Measurements from ENCODE around the gene WWOX. TPM values are rescaled to one million over a fixed set of nuclear protein-coding genes. Genes with fewer than 3 reads are reported as not detected.

The WWOX gene
- total RNA-seq, 1 donor from 2014 or later = 18.6 TPM

- no peak for DNase-seq (ENCODE audit: low spot score)
- H3K4me1 Mint-ChIP-seq (ENCODE audit: unreplicated experiment) = peaks cover 5% of the 10 kb centered on the region
- H3K9me3 Mint-ChIP-seq (ENCODE audit: unreplicated experiment) = no peaks in the 10 kb centered on the region
- H3K27me3 Mint-ChIP-seq (ENCODE audit: unreplicated experiment) = no peaks in the 10 kb centered on the region
- H3K27ac Mint-ChIP-seq (ENCODE audit: unreplicated experiment) = no peak overlapping the region
- no peak for TF ChIP-seq CTCF (IDR thresholded peaks at IDR 0.05; ENCODE audit: unreplicated experiment)
- H3K4me3 Mint-ChIP-seq (ENCODE audit: unreplicated experiment) = no peak overlapping the region
- no peaks in the 10 kb centered on the region for H3K36me3 Mint-ChIP-seq (ENCODE audit: low read depth, unreplicated experiment)
These were observed 903.7 kb downstream of the WWOX start for GRCh38 chr16:79003026-79003609.

GRCh38 chr16:79004309-79004708 lies 904.9 kb downstream of the WWOX start:
- Mint-ChIP-seq H3K27me3 (ENCODE audit: unreplicated experiment) (no peaks in the 10 kb centered on the region), H3K27ac (ENCODE audit: unreplicated experiment) (no peak overlapping the region), H3K36me3 (ENCODE audit: low read depth, unreplicated experiment) (no peaks in the 10 kb centered on the region), H3K4me3 (ENCODE audit: unreplicated experiment) (no peak overlapping the region), H3K4me1 (ENCODE audit: unreplicated experiment) (peaks cover 5% of the 10 kb centered on the region), H3K9me3 (ENCODE audit: unreplicated experiment) (no peaks in the 10 kb centered on the region)
- DNase-seq (ENCODE audit: low spot score) = no peak
- TF ChIP-seq CTCF (IDR thresholded peaks at IDR 0.05; ENCODE audit: unreplicated experiment) = no peak

- no peak for DNase-seq (ENCODE audit: low spot score)
- Mint-ChIP-seq H3K4me1 (ENCODE audit: unreplicated experiment) (peaks cover 5% of the 10 kb centered on the region), H3K9me3 (ENCODE audit: unreplicated experiment) (no peaks in the 10 kb centered on the region), H3K27me3 (ENCODE audit: unreplicated experiment) (no peaks in the 10 kb centered on the region), H3K36me3 (ENCODE audit: low read depth, unreplicated experiment) (no peaks in the 10 kb centered on the region), H3K4me3 (ENCODE audit: unreplicated experiment) (no peak overlapping the region), H3K27ac (ENCODE audit: unreplicated experiment) (no peak overlapping the region)
- TF ChIP-seq CTCF (IDR thresholded peaks at IDR 0.05; ENCODE audit: unreplicated experiment) = no peak
These were observed 905.6 kb downstream of the WWOX start for GRCh38 chr16:79005096-79005495.

- no peaks in the 10 kb centered on the region for H3K36me3 Mint-ChIP-seq (ENCODE audit: low read depth, unreplicated experiment)
- H3K9me3 Mint-ChIP-seq (ENCODE audit: unreplicated experiment) = no peaks in the 10 kb centered on the region
- no peak for DNase-seq (ENCODE audit: low spot score)
- H3K4me3 Mint-ChIP-seq (ENCODE audit: unreplicated experiment) = no peak overlapping the region
- H3K27ac Mint-ChIP-seq (ENCODE audit: unreplicated experiment) = no peak overlapping the region
- H3K4me1 Mint-ChIP-seq (ENCODE audit: unreplicated experiment) = peaks cover 3% of the 10 kb centered on the region
- no peak for TF ChIP-seq CTCF (IDR thresholded peaks at IDR 0.05; ENCODE audit: unreplicated experiment)
- H3K27me3 Mint-ChIP-seq (ENCODE audit: unreplicated experiment) = no peaks in the 10 kb centered on the region
These were observed 906.8 kb downstream of the WWOX start for GRCh38 chr16:79006206-79006605.

DNA sequence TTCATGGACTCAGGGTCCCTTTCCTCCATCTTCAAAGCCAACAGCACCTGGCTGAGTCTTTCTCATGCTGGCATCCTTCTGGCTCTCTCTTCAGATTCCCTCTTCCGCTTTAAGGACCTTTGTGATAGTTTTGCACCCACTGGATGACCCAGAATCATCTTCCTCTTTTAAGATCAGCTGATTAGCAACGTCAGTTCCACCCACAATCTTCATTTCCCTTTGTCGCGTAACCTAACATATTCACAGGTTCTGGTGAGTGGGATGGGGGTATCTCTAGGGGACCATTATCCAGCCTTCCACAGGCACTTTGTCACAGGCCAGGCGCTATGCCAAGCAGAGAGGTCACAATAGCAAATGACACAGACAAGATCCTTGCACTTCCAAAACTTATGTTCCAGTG lies 907.3 kb downstream of the WWOX start:
- DNase-seq (ENCODE audit: low spot score) = no peak
- no peak overlapping the region for H3K4me3 Mint-ChIP-seq (ENCODE audit: unreplicated experiment)
- TF ChIP-seq CTCF (IDR thresholded peaks at IDR 0.05; ENCODE audit: unreplicated experiment) = no peak
- no peak overlapping the region for H3K27ac Mint-ChIP-seq (ENCODE audit: unreplicated experiment)
- no peaks in the 10 kb centered on the region for H3K36me3 Mint-ChIP-seq (ENCODE audit: low read depth, unreplicated experiment)
- no peaks in the 10 kb centered on the region for H3K27me3 Mint-ChIP-seq (ENCODE audit: unreplicated experiment)
- H3K9me3 Mint-ChIP-seq (ENCODE audit: unreplicated experiment) = no peaks in the 10 kb centered on the region
- H3K4me1 Mint-ChIP-seq (ENCODE audit: unreplicated experiment) = no peaks in the 10 kb centered on the region
